ENCODE data around the gene SORCS2.

GRCh38 chr4:7147261-7147660, 45.1 kb upstream of the SORCS2 start:
- TF ChIP-seq CTCF (IDR thresholded peaks at IDR 0.05; ENCODE audit: insufficient read depth, low read depth, low read length), result no peak
- no peak for TF ChIP-seq EZH2 (IDR thresholded peaks at IDR 0.05; ENCODE audit: insufficient read depth, low read length)

Data from astrocyte (in vitro differentiated cells and primary cell).